OCI-LY7 (cell line): ENCODE results near the gene TPPP. TPM values are rescaled to one million over a fixed set of nuclear protein-coding genes. Genes with fewer than 3 reads are reported as not detected.

Experiments
- BruUV-seq: library from RNA; stranded (reverse); fragments of 400-500 nt; replicated peaks from 2 replicates; lab custom pipeline; 2021; lab: Mats Ljungman, UMichigan
- CTCF ChIA-PET: fragments of 300-600 bp; sonication (Branson Sonifier 250); formaldehyde crosslinking; loops from one replicate; lab custom pipeline; 2022; ENCODE audit warnings: antibody characterized with exemption; ENCODE audit not compliant: unreplicated experiment; lab: Charles Lee
- POLR2A ChIA-PET: fragments of 300-600 bp; sonication (Branson Sonifier 250); formaldehyde crosslinking; loops from one replicate; lab custom pipeline; 2022; ENCODE audit warnings: antibody characterized with exemption; lab: Charles Lee
- DNase-seq: peaks from one replicate; pipeline ENCODE4 v3.0.0-alpha.2; 2015; ENCODE audit warnings: low spot score
- H2AFZ ChIP-seq: fragments of 200-600 bp; sonication (generic), shearing (Covaris generic); 2 replicates; pipeline ENCODE4 v1.6.1; 2014; ENCODE audit warnings: mild to moderate bottlenecking, antibody characterized with exemption, low read length, moderate library complexity
- H3K27ac ChIP-seq: fragments of 200-600 bp; sonication (generic); 2 replicates; pipeline ENCODE4 v1.5.1; 2014; ENCODE audit warnings: mixed run types, low read depth, mild to moderate bottlenecking, moderate library complexity, low read length, inconsistent platforms; ENCODE audit not compliant: poor library complexity, severe bottlenecking
- H3K36me3 ChIP-seq: fragments of 200-600 bp; sonication (generic); 2 replicates; pipeline ENCODE4 v1.6.1; 2014; ENCODE audit warnings: mild to moderate bottlenecking, antibody characterized with exemption, low read length, moderate library complexity, mixed read lengths; ENCODE audit not compliant: insufficient read depth
- H3K4me1 ChIP-seq: fragments of 200-600 bp; sonication (generic); 2 replicates; pipeline ENCODE4 v1.5.1; 2014; ENCODE audit warnings: mild to moderate bottlenecking, low read length; ENCODE audit not compliant: insufficient read depth, poor library complexity, severe bottlenecking
- H3K4me2 ChIP-seq: fragments of 200-600 bp; sonication (generic); 2 replicates; pipeline ENCODE4 v1.6.1; 2014; ENCODE audit warnings: mild to moderate bottlenecking, low read length
- H3K4me3 ChIP-seq: fragments of 200-600 bp; sonication (generic); 2 replicates; pipeline ENCODE4 v1.5.1; 2014; ENCODE audit warnings: mild to moderate bottlenecking, low read depth, low read length; ENCODE audit not compliant: poor library complexity, severe bottlenecking
- H3K79me2 ChIP-seq: fragments of 200-600 bp; sonication (generic); 2 replicates; pipeline ENCODE4 v1.6.1; 2016; ENCODE audit warnings: low read depth, mild to moderate bottlenecking, low read length, moderate library complexity, mixed read lengths; ENCODE audit not compliant: insufficient read depth
- H3K9me2 ChIP-seq: fragments of 200-600 bp; sonication (generic); 2 replicates; pipeline ENCODE4 v1.6.1; 2016; ENCODE audit warnings: mild to moderate bottlenecking, low read length, mixed read lengths; ENCODE audit not compliant: insufficient read depth
- H3K9me3 ChIP-seq: fragments of 200-600 bp; sonication (generic); 2 replicates; pipeline ENCODE4 v1.6.1; 2014; ENCODE audit warnings: mild to moderate bottlenecking, mixed run types, low read length, mixed read lengths
- H4K20me1 ChIP-seq: fragments of 200-600 bp; sonication (generic); 2 replicates; pipeline ENCODE4 v1.6.1; 2014; ENCODE audit warnings: mild to moderate bottlenecking, antibody characterized with exemption, low read length, moderate library complexity, mixed read lengths; ENCODE audit not compliant: insufficient read depth
- CTCF ChIP-seq: fragments of 200-600 bp; sonication (generic); conservative IDR thresholded peaks from 2 replicates; pipeline ENCODE4 v1.5.1; 2014; ENCODE audit warnings: mild to moderate bottlenecking, antibody characterized with exemption, low read length, moderate library complexity, mixed read lengths
- EZH2phosphoT487 ChIP-seq: fragments of 200-600 bp; sonication (generic); IDR thresholded peaks from 2 replicates; pipeline ENCODE4 v1.6.1; 2018; ENCODE audit warnings: low read depth, borderline replicate concordance, mild to moderate bottlenecking, mixed run types, antibody characterized with exemption, low read length, moderate library complexity, mixed read lengths
- intact Hi-C: fragments of 100-400 bp; cut with micrococcal nuclease; formaldehyde crosslinking; loops from one replicate; pipeline ENCODE4 v1.10.0; 2022; ENCODE audit not compliant: unreplicated experiment
- total RNA-seq, 2 experiments: library from RNA; depleted of rRNA in 1 of 2; stranded (reverse); fragments of >200 nt in 1 of 2; shearing (Covaris generic) in 1 of 2; gene quantifications; 2 replicates each; pipeline ENCODE4 v1.2.3, GENCODE V29; 2014 to 2022

Gene TPPP
- total RNA-seq, 2 experiments from 2014 or later, result not detected

GRCh38 chr5:647727-648126, 45.4 kb downstream of the TPPP start:
- no TSS peak for BruUV-seq
- no peak for DNase-seq
- Histone ChIP-seq H3K4me3 (no peak overlapping the region), H4K20me1 (no peaks in the 10 kb centered on the region), H3K79me2 (no peaks in the 10 kb centered on the region), H3K36me3 (peaks cover 84% of the 10 kb centered on the region), H3K27ac (no peak overlapping the region), H2AFZ (no peak overlapping the region), H3K9me3 (0 out of 2 replicates have a peak, but pooled peaks cover 17% of the 10 kb centered on the region), H3K4me1 (peaks cover 15% of the 10 kb centered on the region), H3K4me2 (no peak overlapping the region), H3K9me2 (no peaks in the 10 kb centered on the region)
- TF ChIP-seq EZH2phosphoT487, result no peak
- no peak for TF ChIP-seq CTCF
- CTCF ChIA-PET, result no interaction called here
- POLR2A ChIA-PET, result no interaction called here
- intact Hi-C loops, result no loop called here

- intact Hi-C loops, result no loop called here
- ChIA-PET POLR2A (no interaction called here), CTCF (no interaction called here)
- 0 out of 2 replicates have a peak, but pooled peaks cover 17% of the 10 kb centered on the region for H3K9me3 ChIP-seq
- DNase-seq, result no peak
- H3K36me3 ChIP-seq, result peaks cover 85% of the 10 kb centered on the region
- no peaks in the 10 kb centered on the region for H3K79me2 ChIP-seq
- H3K27ac ChIP-seq, result no peak overlapping the region
- H3K4me3 ChIP-seq, result no peak overlapping the region
- no peak overlapping the region for H3K4me2 ChIP-seq
- TF ChIP-seq CTCF (no peak), EZH2phosphoT487 (no peak)
- H3K9me2 ChIP-seq, result no peaks in the 10 kb centered on the region
- BruUV-seq, result no TSS peak
- H3K4me1 ChIP-seq, result peaks cover 15% of the 10 kb centered on the region
- no peak overlapping the region for H2AFZ ChIP-seq
- no peaks in the 10 kb centered on the region for H4K20me1 ChIP-seq
Measured at GRCh38 chr5:647311-647710, 45.8 kb downstream of the TPPP start.

- H3K4me1 ChIP-seq, result peaks cover 15% of the 10 kb centered on the region
- no peaks in the 10 kb centered on the region for H3K9me2 ChIP-seq
- no peaks in the 10 kb centered on the region for H4K20me1 ChIP-seq
- intact Hi-C loops, result no loop called here
- DNase-seq, result no peak
- no peak for TF ChIP-seq CTCF
- TF ChIP-seq EZH2phosphoT487, result no peak
- no TSS peak for BruUV-seq
- ChIA-PET CTCF (no interaction called here), POLR2A (no interaction called here)
- H3K36me3 ChIP-seq, result peaks cover 82% of the 10 kb centered on the region
- H3K27ac ChIP-seq, result no peak overlapping the region
- H3K4me3 ChIP-seq, result no peak overlapping the region
- H2AFZ ChIP-seq, result no peak overlapping the region
- H3K9me3 ChIP-seq, result 0 out of 2 replicates have a peak, but pooled peaks cover 17% of the 10 kb centered on the region
- no peaks in the 10 kb centered on the region for H3K79me2 ChIP-seq
- no peak overlapping the region for H3K4me2 ChIP-seq
Measured at GRCh38 chr5:646396-647201, 46.6 kb downstream of the TPPP start.
